ENCODE measurements around the gene PCSK5.

DNA sequence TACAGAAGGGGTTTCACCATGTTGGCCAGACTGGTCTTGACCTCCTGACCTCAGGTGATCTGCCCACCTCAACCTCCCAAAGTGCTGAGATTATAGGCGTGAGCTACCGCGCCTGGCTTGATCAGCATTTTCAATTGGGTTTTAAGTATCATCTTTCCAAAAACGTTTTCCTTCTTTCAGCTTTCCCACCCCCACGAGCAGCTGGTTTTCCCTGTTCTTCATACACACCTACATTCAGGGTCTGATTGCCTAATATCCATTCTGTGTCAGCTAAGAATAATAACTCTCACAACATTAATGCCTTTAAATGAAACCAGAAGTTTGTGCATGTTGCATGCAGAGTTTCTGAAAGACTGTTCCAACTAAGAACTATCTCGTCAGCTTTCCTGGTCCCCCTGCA is 465.4 kb downstream of the PCSK5 start:
- TF ChIP-seq POLR2A (IDR thresholded peaks at IDR 0.05; ENCODE audit: low read length) (no peak), GATA1 (IDR thresholded peaks at IDR 0.05; ENCODE audit: low read depth, low read length) (no peak)
